GM12874 (cell line): ENCODE results near the gene KCNJ16.

Source experiments
- TF ChIP-seq, protein P1 (sequence below): IDR thresholded peaks from 2 replicates; pipeline ENCODE4 v1.5.1; 2011; ENCODE audit warnings: low read depth, mild to moderate bottlenecking, control low read depth, low read length, moderate library complexity; ENCODE audit not compliant: insufficient read depth

The KCNJ16 gene

GRCh38 chr17:70138291-70138865 is 63.4 kb downstream of the KCNJ16 start:
- TF ChIP-seq, protein P1, sequence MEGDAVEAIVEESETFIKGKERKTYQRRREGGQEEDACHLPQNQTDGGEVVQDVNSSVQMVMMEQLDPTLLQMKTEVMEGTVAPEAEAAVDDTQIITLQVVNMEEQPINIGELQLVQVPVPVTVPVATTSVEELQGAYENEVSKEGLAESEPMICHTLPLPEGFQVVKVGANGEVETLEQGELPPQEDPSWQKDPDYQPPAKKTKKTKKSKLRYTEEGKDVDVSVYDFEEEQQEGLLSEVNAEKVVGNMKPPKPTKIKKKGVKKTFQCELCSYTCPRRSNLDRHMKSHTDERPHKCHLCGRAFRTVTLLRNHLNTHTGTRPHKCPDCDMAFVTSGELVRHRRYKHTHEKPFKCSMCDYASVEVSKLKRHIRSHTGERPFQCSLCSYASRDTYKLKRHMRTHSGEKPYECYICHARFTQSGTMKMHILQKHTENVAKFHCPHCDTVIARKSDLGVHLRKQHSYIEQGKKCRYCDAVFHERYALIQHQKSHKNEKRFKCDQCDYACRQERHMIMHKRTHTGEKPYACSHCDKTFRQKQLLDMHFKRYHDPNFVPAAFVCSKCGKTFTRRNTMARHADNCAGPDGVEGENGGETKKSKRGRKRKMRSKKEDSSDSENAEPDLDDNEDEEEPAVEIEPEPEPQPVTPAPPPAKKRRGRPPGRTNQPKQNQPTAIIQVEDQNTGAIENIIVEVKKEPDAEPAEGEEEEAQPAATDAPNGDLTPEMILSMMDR: no peak

DNA sequence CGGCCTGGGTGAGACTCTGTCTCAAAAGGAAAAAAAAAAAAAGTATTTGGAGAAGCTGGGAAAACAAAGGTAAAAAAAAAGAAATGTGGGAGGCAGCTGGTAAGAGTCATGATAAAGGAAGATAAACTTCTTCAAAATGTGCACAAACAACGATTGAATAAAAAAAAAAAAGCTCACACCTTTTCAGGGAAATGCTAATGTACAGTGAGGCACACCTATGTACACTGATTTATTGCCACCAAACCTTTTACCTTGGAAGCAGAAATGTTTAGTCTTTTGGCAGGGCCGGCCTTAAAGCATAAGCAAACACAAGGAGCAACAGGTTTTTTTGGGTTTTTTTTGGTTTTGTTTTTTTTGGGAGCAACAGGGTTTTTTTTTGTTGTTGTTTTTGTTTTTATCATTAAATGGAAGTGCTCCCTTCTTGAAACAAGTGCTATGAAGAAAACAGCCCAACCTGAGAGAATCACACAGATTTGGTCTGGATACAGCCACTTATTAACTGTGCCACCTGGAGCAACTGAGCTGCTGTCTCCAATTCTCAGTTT is 64.5 kb downstream of the KCNJ16 start:
- TF ChIP-seq, protein P1: no peak

GRCh38 chr17:70144260-70144846 is 69.3 kb downstream of the KCNJ16 start:
- TF ChIP-seq, protein P1: no peak

DNA sequence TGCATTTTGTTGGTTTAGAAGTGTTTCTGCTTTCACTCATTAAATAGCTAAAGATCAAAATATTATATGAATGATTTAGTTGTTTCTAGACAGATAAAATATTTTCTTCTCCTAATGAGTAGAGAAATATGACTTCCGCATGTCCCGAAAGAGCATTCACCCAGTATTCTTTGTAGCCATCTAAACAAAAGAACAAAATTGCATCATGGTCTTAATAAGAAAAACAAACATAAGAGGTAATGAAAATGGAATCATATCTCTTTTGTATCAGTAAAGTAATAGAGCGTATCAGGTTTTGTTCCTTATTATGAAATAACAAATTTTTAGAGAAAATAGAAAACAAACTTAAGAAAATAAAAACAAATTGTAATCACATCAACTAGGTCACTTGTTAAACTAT is 78.2 kb downstream of the KCNJ16 start:
- TF ChIP-seq, protein P1: no peak

DNA sequence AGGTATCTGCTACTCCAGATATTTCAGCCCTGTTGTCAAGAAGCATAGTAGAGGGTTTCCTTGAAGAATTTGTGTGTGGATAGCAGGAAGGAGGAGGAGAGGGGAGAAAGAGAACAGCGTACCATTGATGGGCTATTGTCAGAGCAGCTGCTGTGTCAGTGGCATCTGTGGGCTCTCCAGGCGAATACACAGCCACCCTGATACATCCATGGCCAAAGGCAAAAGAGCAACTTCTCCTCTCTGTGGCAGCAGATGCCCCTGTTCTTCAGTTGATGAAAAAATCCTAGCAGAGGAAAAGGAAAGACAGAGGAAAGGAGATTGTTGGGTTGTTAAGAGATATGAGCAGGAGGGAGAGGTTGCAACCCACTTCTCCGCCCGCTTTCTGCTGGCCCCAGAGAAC is 82.1 kb downstream of the KCNJ16 start:
- TF ChIP-seq, protein P1: no peak

DNA sequence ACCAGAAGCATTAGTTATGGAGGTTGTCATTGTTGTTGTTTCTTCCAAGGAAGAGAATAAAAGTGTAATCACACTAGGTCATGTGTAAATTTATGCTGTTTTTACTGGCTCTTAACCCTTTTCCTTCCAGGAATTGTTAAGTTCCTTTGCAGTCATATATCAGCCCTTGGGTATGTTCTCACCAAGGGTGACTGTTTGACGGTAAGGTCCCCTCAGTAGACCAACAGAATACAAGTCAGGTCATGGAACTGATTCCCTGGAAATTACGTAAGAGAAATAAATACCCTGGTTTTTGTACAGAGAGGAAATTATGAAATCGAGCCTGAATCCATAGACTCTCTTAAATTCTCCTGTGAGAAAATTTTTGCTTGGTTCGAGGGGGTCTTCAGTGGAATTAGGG is 83.2 kb downstream of the KCNJ16 start:
- TF ChIP-seq, protein P1: no peak

DNA sequence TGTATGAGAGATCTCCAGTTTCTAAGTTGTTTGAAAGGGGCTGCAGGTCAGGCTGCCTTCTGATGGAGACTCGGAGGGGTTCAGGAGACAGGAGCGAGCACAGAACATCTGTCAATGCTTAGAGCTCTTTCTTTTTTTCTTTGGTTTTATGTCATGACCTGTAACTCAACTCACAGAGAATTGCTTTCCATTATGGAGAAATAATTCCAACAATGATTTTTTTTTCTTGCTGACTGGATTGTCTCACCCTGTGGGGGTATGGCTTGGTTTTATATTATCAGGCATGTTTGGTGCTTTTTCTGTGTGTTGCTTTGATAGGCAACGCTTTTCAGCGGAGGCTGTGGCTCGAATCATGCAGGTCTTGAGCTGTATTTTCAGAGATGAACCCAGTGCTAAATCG is 83.6 kb downstream of the KCNJ16 start:
- TF ChIP-seq, protein P1: no peak
